Measurements from ENCODE around the gene KRTAP5-9.
"Not testable (repeated sequence)": the region's sequence is repeated elsewhere in the genome, so short reads cannot be mapped to it uniquely, and the experiment has no call there.

KRTAP5-9 gene

DNA sequence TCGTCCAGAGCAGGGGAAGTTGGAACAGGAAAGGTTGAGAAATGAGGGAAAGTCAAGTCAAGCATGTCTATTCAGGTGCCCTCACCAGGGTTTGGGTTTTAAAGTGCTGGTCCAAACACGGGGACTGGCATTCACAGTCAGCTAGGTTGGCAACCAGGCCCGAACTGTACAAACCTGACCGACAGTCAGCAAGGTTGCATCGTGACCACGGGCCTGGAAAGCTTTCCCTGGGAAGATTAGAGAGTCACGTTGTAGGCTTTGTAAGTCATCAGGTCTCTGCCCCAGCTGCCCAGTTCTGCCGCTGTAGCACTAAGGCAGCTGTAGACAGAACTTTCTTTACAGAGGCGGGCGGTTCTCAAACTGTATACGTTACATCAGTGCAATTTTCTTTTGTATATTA, 24.6 kb downstream of the KRTAP5-9 start:
- no peak overlapping the region for H3K27ac ChIP-seq (ENCODE audit: low read length)
- H3K9me3 ChIP-seq (ENCODE audit: control insufficient read depth, insufficient read depth, low read length) = no peaks in the 10 kb centered on the region
- no peaks in the 10 kb centered on the region for H3K36me3 ChIP-seq (ENCODE audit: control insufficient read depth, insufficient read depth, low read length)
- no peak for DNase-seq (ENCODE audit: low read depth, low spot score)
- H3K27me3 ChIP-seq (ENCODE audit: control insufficient read depth, insufficient read depth, low read length) = no peaks in the 10 kb centered on the region
- no peaks in the 10 kb centered on the region for H3K4me1 ChIP-seq (ENCODE audit: control insufficient read depth, insufficient read depth, low read length)
- no peak overlapping the region for H3K4me3 ChIP-seq (ENCODE audit: low read length)
- WGBS (ENCODE audit: insufficient coverage, insufficient read length) = no CpG with 5 or more reads among the region's 11 CpGs

DNA sequence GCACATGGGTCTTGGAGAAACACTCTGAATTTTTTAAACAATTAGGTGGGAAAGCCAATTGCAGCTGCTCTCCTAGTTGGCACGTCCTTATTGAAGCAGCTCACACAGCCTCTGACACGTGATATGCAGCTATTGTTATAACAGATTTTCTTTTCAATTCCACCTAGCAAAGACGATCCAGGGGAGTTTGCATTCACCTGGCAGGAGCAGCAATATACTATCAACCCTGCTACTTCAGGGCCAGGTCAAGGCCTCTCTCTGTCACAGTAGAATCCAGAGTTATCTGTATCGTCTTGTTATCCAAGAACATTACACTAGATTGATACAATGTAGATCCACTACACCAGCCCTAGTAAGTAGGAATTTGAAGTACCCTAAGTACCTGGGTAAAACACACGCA, 26.2 kb downstream of the KRTAP5-9 start:
- Histone ChIP-seq H3K27me3 (ENCODE audit: control insufficient read depth, insufficient read depth, low read length) (no peaks in the 10 kb centered on the region), H3K27ac (ENCODE audit: low read length) (no peak overlapping the region), H3K4me1 (ENCODE audit: control insufficient read depth, insufficient read depth, low read length) (0 out of 2 replicates have a peak, but pooled peaks cover 1% of the 10 kb centered on the region), H3K36me3 (ENCODE audit: control insufficient read depth, insufficient read depth, low read length) (no peaks in the 10 kb centered on the region), H3K9me3 (ENCODE audit: control insufficient read depth, insufficient read depth, low read length) (no peaks in the 10 kb centered on the region), H3K4me3 (ENCODE audit: low read length) (no peak overlapping the region)
- no peak for DNase-seq (ENCODE audit: low read depth, low spot score)
- WGBS (ENCODE audit: insufficient coverage, insufficient read length) = no CpG with 5 or more reads among the region's 5 CpGs

DNA sequence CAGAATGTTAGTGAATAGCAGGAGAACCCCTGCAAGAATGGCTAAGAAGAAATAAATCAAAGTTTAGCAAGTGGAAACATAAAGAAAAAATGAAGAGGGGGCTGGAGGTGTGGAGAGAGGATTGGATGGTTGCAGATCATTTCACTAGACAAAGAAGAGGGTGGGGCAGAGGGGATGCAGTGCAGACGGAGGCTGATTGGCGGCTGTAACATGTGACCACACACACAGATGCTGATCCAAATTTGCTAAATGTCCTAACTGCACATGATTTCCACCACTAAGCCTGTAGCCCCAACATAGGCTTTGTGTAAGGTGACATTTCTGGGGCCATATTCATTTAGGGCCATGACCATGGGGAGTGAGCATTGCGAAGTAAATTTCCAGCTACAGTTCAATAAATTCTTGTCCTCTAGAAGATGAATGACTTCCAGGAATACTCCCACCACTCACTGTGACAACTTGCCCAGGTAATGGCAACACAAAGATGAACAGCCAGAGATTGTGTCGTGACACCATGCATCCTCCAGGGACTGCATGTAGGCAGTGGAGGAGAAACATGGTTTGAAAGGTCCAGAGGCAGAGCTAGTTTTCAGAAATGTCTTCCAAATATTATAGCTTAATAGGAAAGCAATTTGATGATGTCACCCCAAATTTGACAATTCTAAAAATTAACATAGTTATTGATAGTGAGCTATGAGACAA, 27.7 kb downstream of the KRTAP5-9 start:
- Histone ChIP-seq H3K4me1 (ENCODE audit: control insufficient read depth, insufficient read depth, low read length) (0 out of 2 replicates have a peak, but pooled peaks cover 1% of the 10 kb centered on the region), H3K9me3 (ENCODE audit: control insufficient read depth, insufficient read depth, low read length) (no peaks in the 10 kb centered on the region)
- whole genome bisulfite sequencing (ENCODE audit: insufficient coverage, insufficient read length) = no CpG with 5 or more reads among the region's 4 CpGs

DNA sequence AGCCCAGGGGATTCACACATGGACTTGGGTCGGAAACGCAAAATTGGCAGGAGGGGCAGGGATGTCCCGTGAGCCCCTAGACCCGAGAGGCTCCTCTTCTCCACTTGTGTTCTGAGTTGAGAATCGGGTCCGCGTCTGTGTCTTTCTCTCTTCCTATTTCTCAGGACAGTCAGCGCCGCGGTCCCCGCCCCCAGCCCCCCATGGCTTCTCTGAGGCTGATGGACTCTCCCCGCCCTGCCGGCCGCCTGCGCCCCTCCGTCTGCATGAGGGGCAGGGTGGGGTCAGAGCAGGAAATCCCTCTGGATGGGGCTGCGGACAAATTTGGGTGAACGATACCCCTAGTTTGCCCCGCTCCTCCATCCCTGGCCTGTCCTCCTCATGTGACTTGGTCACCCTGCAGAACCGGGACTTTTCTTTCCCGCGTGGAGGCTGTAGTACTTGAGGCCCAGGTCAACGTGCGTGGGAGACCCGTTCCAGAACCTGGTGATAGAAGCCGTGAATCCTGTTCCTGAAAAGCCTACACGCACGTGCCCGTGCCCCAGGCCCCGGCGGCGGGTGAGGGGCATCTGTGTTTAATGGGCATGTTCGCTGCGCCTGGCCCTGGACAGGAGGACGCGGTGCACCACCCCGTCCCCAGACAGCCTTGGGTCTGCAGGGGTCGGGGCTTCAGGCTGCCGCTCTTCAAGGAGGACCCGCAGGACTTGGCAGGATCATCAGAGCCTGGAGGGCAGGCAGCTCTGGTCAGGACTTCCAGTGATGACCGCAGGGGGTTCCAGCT, 28.7 kb downstream of the KRTAP5-9 start:
- H3K27ac ChIP-seq (ENCODE audit: low read length) = not testable (repeated sequence)
- WGBS (ENCODE audit: insufficient coverage, insufficient read length) = no CpG with 5 or more reads among the region's 41 CpGs

More for the DNA sequence above, 27.7 kb downstream of the KRTAP5-9 start:
- no peak for DNase-seq (ENCODE audit: low read depth, low spot score)
- Histone ChIP-seq H3K36me3 (ENCODE audit: control insufficient read depth, insufficient read depth, low read length) (no peaks in the 10 kb centered on the region), H3K4me3 (ENCODE audit: low read length) (no peak overlapping the region), H3K27ac (ENCODE audit: low read length) (no peak overlapping the region), H3K27me3 (ENCODE audit: control insufficient read depth, insufficient read depth, low read length) (no peaks in the 10 kb centered on the region)

DNA sequence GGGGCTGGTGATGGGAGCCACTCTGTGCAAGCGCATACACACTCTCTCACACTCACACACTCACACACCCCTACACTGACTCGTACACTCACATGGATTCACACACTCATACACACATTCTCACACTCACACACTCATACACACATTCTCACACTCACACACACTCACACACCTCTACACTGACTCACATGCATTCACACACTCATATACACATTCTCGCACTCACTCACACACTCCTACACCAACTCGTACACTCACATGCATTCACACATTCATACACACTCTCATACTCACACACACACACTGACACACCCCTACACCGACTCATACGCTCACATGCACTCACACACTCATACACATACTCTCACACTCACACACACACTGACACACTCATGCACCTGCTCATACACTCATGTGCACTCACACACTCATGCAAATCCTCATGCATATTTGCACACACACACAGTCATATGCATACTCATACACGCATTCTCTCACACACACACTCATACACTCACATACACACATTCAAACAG, 29.3 kb downstream of the KRTAP5-9 start:
- no peaks in the 10 kb centered on the region for H3K9me3 ChIP-seq (ENCODE audit: control insufficient read depth, insufficient read depth, low read length)

More for the DNA sequence above, 28.7 kb downstream of the KRTAP5-9 start:
- H3K4me3 ChIP-seq (ENCODE audit: low read length); H3K27me3 ChIP-seq (ENCODE audit: control insufficient read depth, insufficient read depth, low read length); DNase-seq (ENCODE audit: low read depth, low spot score); H3K9me3 ChIP-seq (ENCODE audit: control insufficient read depth, insufficient read depth, low read length); H3K36me3 ChIP-seq (ENCODE audit: control insufficient read depth, insufficient read depth, low read length); H3K4me1 ChIP-seq (ENCODE audit: control insufficient read depth, insufficient read depth, low read length): not testable (repeated sequence)

DNA sequence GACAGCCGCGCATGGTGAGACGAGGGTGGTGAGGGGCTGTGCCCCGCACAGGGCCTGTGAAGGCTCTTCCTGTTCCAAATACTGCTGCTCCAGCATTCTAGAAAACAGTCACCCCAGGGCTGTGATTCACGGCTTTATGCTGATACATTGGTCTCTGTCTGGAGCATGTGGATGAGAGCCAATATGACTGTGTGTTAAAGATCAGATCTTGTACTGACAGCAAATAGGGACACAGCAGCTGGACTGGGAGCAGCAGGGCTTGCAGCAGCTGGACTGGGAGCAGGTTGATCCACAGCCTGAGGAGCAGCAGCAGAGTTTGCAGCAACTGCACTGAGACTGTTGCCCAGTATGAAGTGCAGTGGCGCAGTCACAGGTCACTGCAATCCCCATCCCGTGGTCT, 31.3 kb downstream of the KRTAP5-9 start:
- no CpG with 5 or more reads among the region's 7 CpGs for WGBS (ENCODE audit: insufficient coverage, insufficient read length)
- not testable (repeated sequence) for H3K27me3 ChIP-seq (ENCODE audit: control insufficient read depth, insufficient read depth, low read length); H3K4me3 ChIP-seq (ENCODE audit: low read length); DNase-seq (ENCODE audit: low read depth, low spot score); H3K27ac ChIP-seq (ENCODE audit: low read length); H3K9me3 ChIP-seq (ENCODE audit: control insufficient read depth, insufficient read depth, low read length); H3K36me3 ChIP-seq (ENCODE audit: control insufficient read depth, insufficient read depth, low read length); H3K4me1 ChIP-seq (ENCODE audit: control insufficient read depth, insufficient read depth, low read length)

More for the DNA sequence above, 29.3 kb downstream of the KRTAP5-9 start:
- DNase-seq (ENCODE audit: low read depth, low spot score) = no peak
- 100% methylated on average over 6 of the region's 7 CpGs for WGBS (ENCODE audit: insufficient coverage, insufficient read length)
- no peaks in the 10 kb centered on the region for H3K36me3 ChIP-seq (ENCODE audit: control insufficient read depth, insufficient read depth, low read length)
- H3K4me1 ChIP-seq (ENCODE audit: control insufficient read depth, insufficient read depth, low read length) = 0 out of 2 replicates have a peak, but pooled peaks cover 1% of the 10 kb centered on the region
- H3K27me3 ChIP-seq (ENCODE audit: control insufficient read depth, insufficient read depth, low read length) = no peaks in the 10 kb centered on the region
- H3K27ac ChIP-seq (ENCODE audit: low read length) = no peak overlapping the region
- H3K4me3 ChIP-seq (ENCODE audit: low read length) = no peak overlapping the region

DNA sequence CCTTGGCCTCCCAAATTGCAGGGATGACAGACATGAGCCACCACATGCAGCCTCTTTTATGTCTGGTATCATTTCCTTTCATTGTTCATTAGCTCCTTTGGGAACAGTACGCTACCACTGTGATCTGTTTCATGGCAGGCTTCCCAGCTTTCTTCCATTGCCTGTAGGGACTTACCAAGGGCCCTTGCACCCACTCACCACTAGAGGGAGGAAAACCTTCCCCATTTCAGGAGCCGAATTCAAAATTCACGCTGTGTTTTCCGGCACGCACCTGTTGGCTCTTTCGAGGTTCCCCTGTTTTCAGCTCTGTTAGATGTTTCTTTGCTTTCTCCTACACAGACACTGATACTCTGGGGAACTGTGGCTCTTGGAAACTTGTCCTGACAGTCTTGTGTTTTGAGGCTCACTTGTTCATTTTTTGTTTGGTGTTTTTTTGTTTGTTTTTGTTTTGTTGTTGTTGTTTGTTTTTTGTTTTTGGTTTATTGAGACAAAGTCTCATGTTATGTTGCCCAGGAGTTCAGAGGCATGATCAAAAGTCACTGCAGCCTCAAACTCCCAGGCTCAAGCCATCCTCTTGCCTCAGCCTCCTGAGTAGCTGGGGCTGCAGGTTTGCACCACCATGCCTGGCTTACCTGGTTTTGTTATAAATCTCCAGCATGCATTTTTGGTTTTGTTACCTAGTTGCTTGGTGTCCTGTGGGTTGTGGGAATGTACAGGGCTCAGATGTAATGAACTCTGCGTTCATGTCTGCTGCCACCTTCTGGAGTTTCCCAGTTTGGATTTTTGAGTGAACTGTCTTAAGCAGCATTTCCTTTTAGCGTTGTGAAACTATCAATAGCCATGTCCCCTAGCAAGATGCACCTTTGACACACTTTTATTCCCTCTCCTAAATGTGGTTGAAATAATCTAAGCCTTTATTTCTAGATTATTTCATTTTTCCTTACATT, 32.1 kb downstream of the KRTAP5-9 start:
- H3K4me3 ChIP-seq (ENCODE audit: low read length) = no peak overlapping the region

DNA sequence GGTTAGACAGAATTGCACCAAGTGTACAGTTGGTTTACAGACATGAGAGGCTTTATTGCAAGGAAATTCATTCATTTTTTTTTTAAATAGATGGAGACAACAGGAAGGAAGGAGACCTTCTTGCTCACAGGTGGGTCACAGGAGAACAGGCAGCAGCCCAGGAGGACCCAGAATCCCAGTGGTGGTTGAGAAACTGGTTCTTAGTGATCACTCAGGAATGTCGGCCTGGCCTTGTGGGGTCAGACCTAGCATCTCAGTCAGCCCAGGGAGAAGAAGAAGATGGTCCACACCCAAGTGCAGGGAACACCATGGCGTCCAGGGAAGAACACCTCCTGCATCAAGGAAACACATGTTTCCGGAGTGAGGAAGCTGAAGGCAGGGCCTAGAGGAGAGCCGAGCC, 33.6 kb downstream of the KRTAP5-9 start:
- Histone ChIP-seq H3K9me3 (ENCODE audit: control insufficient read depth, insufficient read depth, low read length) (no peaks in the 10 kb centered on the region), H3K36me3 (ENCODE audit: control insufficient read depth, insufficient read depth, low read length) (no peaks in the 10 kb centered on the region), H3K27me3 (ENCODE audit: control insufficient read depth, insufficient read depth, low read length) (no peaks in the 10 kb centered on the region), H3K27ac (ENCODE audit: low read length) (no peak overlapping the region), H3K4me3 (ENCODE audit: low read length) (no peak overlapping the region), H3K4me1 (ENCODE audit: control insufficient read depth, insufficient read depth, low read length) (0 out of 2 replicates have a peak, but pooled peaks cover 1% of the 10 kb centered on the region)
- whole genome bisulfite sequencing (ENCODE audit: insufficient coverage, insufficient read length) = no CpG with 5 or more reads among the region's 4 CpGs
- no peak for DNase-seq (ENCODE audit: low read depth, low spot score)

More for the DNA sequence above, 32.1 kb downstream of the KRTAP5-9 start:
- H3K27me3 ChIP-seq (ENCODE audit: control insufficient read depth, insufficient read depth, low read length) = no peaks in the 10 kb centered on the region
- H3K4me1 ChIP-seq (ENCODE audit: control insufficient read depth, insufficient read depth, low read length) = 0 out of 2 replicates have a peak, but pooled peaks cover 1% of the 10 kb centered on the region
- peak; percentile 25 for DNase-seq (ENCODE audit: low read depth, low spot score)
- H3K27ac ChIP-seq (ENCODE audit: low read length) = no peak overlapping the region
- no peaks in the 10 kb centered on the region for H3K9me3 ChIP-seq (ENCODE audit: control insufficient read depth, insufficient read depth, low read length)
- no CpG with 5 or more reads among the region's 8 CpGs for WGBS (ENCODE audit: insufficient coverage, insufficient read length)
- no peaks in the 10 kb centered on the region for H3K36me3 ChIP-seq (ENCODE audit: control insufficient read depth, insufficient read depth, low read length)

DNA sequence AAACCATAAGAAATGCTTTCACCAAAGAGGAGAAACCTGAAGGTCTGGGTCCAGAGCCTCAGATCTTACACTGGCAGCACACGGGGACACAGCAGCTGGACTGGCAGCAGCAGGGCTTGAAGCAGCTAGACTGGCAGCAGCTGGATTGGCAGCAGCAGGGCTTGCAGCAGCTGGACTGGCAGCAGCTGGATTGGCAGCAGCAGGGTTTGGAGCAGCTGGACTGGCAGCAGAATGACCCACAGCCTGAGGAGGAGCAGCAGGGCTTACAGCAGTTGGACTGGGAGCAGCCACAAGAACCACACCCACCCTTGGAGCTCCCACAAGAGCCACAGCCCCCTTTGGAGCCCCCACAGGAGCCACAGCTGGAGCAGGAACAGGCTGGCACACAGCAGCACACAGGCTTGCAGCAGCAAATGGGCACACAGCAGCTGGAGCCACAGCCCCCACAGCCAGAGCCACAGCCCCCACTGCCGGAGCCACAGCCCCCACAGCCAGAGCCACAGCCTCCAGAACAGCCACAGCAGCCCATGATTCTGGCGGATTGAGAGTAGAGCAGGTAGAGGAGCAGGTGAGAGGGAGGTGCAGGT, 34.2 kb downstream of the KRTAP5-9 start, which contains the start of gene KRTAP5-11:
Gene KRTAP5-11, minus strand, starts transcription at position 567 of the 587 bp plus-strand sequence. Its CDS starts 38 bp downstream, at position 529.
- Histone ChIP-seq H3K9me3 (ENCODE audit: control insufficient read depth, insufficient read depth, low read length) (no peaks in the 10 kb centered on the region), H3K4me1 (ENCODE audit: control insufficient read depth, insufficient read depth, low read length) (0 out of 2 replicates have a peak, but pooled peaks cover 1% of the 10 kb centered on the region), H3K27me3 (ENCODE audit: control insufficient read depth, insufficient read depth, low read length) (no peaks in the 10 kb centered on the region), H3K36me3 (ENCODE audit: control insufficient read depth, insufficient read depth, low read length) (no peaks in the 10 kb centered on the region), H3K4me3 (ENCODE audit: low read length) (no peak within 1 kb of the TSS), H3K27ac (ENCODE audit: low read length) (no peak within 1 kb of the TSS)
- no CpG with 5 or more reads among the region's 3 CpGs for WGBS (ENCODE audit: insufficient coverage, insufficient read length)
- DNase-seq (ENCODE audit: low read depth, low spot score) = no peak

Measured in iPS DF 6.9 (cell line).